HG03159 (cell line): ENCODE measurements around the gene DNAJC11.
"Not testable (repeated sequence)": the region's sequence is repeated elsewhere in the genome, so short reads cannot be mapped to it uniquely, and the experiment has no call there.

Experiments
- ATAC-seq: cut with Tn5 transposase; IDR thresholded peaks from one replicate; pipeline ENCODE4 v1.9.1; 2021; ENCODE audit warnings: mild to moderate bottlenecking, moderate library complexity; ENCODE audit not compliant: unreplicated experiment

The DNAJC11 gene

GRCh38 chr1:6601923-6602668, 99.5 kb downstream of the DNAJC11 start:
- peak; percentile 35 for ATAC-seq

- peak; percentile 30 for ATAC-seq
Measured at GRCh38 chr1:6601049-6601922, 100.3 kb downstream of the DNAJC11 start.

DNA sequence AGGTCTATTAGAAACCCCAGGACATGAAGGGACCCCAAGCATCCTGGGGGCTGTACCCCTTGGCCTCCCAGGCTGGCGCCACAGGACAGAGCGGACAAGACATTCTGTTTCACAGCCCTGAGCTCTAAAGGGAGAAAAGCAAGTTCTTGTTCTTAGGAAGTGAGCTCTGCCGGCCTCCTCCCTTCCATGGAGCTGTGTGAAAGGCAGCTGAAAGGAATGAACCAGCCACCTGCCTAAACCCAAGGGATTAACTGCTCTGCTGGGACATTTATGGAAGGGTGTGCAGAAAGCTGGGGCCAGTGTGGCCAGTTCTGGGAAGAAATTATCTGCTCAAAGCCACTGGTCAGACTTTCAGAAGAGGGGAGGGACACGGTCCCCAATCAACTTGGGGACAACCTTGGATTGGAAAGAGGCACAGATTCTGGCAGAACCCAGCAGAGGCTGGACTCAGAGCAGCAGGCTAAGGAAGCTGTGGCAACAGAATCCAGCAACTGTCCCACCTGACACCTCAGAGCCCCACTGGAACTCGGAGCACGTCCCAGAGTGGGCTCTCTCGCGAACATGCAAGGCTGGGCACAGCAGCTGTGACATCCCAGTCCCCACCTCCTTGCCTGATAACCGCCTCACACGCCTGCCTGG, 101.1 kb downstream of the DNAJC11 start:
- no peak for ATAC-seq

DNA sequence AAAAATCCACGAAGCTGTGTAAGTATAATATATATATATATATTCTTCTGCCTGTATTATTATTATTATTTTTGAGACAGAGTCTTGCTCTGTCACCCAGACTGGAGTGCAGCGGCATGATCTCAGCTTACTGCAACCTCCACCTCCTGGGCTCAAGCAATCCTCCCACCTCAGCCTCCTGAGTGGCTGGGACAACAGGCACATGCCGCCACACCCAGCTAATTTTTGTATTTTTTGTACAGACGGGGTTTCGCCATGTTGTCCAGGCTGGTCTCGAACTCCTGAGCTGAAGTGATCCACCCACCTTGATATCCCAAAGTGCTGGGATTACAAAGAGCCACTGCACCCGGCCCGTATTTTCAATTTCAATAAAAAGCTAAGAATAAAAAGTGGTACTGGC, 101.6 kb downstream of the DNAJC11 start:
- ATAC-seq, result not testable (repeated sequence)

- ATAC-seq, result no peak
Measured at GRCh38 chr1:6599141-6599975, 102.3 kb downstream of the DNAJC11 start.

DNA sequence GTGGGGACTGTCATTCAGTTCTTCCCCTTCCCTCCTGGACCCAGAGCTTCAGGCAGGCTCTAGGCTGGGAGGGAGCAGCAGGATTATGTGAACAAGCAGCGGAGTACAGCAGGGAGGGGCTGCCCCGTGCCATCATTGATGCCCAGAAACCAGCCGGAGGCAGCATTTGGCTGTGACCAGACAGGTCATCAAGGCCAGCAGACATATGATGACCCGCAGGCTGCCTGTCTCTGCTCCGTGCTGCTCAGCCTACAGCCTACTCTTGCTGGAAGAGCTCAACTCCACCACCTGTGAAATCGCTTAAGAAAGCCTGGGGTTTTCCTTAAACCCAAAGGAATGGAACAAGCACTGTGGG, 103.9 kb downstream of the DNAJC11 start:
- no peak for ATAC-seq

- ATAC-seq, result no peak
Measured at GRCh38 chr1:6596886-6597776, 104.5 kb downstream of the DNAJC11 start.

- no peak for ATAC-seq
Measured at GRCh38 chr1:6596351-6596750, 105.3 kb downstream of the DNAJC11 start.

GRCh38 chr1:6594977-6595740, 106.5 kb downstream of the DNAJC11 start:
- no peak for ATAC-seq

- no peak for ATAC-seq
Measured at GRCh38 chr1:6593810-6594209, 107.8 kb downstream of the DNAJC11 start.

- no peak for ATAC-seq
Measured at GRCh38 chr1:6592865-6593593, 108.6 kb downstream of the DNAJC11 start.

- no peak for ATAC-seq
Measured at GRCh38 chr1:6592441-6592840, 109.2 kb downstream of the DNAJC11 start.

GRCh38 chr1:6591644-6592043, 110.0 kb downstream of the DNAJC11 start:
- ATAC-seq, result no peak

- no peak for ATAC-seq
Measured at GRCh38 chr1:6591222-6591621, 110.4 kb downstream of the DNAJC11 start.

DNA sequence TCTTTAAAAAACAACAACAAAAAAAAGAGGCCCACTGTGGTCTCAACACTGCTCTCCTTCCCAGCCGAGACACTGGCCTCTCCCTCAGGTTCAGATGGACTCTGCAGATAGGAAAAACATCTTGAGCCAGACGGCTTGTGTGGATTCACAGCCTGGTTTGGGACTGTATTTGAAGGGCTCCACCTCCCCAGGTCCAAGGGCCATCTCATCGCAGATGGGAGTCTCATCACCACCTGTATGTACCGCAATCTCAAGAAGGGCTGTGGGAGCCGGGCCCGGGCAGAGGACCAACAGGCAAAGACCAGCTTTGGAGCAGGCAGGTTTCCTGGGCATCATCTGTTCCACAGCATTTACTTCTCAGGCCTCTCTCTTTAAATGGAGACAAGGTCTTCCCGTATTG, 111.6 kb downstream of the DNAJC11 start:
- ATAC-seq, result no peak

DNA sequence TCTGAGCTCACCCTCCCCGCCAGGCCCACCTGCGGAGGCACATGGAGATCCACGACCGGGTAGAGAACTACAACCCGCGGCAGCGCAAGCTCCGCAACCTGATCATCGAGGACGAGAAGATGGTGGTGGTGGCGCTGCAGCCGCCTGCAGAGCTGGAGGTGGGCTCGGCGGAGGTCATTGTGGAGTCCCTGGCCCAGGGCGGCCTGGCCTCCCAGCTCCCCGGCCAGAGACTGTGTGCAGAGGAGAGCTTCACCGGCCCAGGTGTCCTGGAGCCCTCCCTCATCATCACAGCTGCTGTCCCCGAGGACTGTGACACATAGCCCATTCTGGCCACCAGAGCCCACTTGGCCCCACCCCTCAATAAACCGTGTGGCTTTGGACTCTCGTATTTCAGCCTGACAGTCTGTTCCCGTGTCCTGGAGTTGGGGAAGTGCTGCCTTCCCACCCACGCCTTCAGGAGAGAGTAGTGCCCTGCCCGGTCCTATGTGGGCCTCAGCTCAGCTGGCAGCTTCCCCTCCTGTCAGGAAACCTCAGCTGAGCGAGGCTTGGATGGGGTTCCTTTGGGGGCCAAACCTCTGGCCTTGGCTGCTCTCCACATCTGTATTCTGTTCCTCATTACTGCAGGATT, 112.6 kb downstream of the DNAJC11 start:
- ATAC-seq, result no peak

DNA sequence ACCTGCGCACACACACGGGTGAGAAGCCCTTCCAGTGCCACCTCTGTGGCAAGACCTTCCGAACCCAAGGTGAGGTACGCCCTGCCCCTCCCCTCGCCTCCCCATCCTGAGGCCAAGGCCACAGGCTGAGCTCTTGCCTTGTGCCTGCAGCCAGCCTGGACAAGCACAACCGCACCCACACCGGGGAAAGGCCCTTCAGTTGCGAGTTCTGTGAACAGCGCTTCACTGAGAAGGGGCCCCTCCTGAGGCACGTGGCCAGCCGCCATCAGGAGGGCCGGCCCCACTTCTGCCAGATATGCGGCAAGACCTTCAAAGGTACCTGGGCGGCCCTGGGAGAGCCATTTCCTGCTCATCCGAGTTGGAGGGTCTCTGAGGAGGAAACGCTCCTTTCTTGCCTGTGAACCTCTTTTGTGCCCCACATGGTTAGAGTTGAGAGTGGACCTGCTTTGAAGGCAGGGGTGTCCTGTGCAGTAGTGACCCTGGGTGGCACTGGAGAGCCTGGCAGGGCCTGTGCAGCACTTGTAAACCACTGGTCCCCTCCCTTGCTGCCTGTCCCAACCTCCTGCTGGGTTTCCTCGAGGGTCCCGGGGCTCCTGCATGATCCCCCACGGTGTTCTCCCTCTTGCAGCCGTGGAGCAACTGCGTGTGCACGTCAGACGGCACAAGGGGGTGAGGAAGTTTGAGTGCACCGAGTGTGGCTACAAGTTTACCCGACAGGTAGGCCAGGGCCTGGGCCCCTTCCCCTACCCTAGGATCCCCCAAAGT, 113.3 kb downstream of the DNAJC11 start:
- ATAC-seq, result no peak
